ENCODE data around the gene KLHL14.
"Not testable (repeated sequence)": the region's sequence is repeated elsewhere in the genome, so short reads cannot be mapped to it uniquely, and the experiment has no call there.

KLHL14 gene, protein sequence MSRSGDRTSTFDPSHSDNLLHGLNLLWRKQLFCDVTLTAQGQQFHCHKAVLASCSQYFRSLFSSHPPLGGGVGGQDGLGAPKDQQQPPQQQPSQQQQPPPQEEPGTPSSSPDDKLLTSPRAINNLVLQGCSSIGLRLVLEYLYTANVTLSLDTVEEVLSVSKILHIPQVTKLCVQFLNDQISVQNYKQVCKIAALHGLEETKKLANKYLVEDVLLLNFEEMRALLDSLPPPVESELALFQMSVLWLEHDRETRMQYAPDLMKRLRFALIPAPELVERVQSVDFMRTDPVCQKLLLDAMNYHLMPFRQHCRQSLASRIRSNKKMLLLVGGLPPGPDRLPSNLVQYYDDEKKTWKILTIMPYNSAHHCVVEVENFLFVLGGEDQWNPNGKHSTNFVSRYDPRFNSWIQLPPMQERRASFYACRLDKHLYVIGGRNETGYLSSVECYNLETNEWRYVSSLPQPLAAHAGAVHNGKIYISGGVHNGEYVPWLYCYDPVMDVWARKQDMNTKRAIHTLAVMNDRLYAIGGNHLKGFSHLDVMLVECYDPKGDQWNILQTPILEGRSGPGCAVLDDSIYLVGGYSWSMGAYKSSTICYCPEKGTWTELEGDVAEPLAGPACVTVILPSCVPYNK

DNA sequence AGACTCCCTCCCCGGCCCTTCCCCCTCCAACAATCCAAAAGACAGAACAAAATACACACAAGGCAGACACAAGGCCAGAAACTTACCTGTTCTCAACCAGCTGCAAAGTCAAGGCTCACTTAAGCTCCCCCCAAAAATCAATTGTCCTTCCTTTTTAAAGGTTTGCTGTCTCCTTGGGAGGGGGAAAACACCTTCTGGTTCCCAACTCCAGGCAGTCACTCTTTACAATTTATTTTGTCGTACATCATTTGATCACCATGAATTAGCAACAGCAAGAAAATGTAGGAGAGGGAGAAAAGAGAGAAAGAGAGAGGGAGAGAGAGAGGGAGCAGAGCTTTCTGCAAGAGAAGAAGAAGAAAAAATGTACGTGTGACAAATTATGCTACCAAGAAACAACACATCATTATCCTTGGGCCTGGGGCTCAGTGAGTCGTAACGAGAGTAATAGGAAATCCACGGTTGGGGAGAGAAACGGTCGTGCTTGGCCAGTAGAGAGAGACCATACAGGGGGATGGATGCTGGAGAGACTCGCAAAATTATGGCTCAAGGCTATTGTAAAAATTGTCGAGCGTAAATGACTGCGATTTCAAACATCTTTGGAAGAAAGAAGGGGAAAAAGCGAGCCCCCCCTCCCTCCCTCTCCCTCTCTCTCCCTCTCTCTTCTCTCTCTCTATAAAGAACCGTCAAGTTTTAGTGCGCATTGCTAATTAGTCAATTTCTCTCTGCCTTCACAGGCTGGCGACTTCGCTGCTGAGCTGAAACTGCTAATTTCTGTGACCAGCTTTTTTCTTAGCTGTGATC is at the start of gene KLHL14:
TSS of gene KLHL14 (minus strand) at position 443 of the 801 bp plus-strand sequence. CDS start 2,432 bp downstream, outside the sequence.
- DNase-seq: no peak

DNA sequence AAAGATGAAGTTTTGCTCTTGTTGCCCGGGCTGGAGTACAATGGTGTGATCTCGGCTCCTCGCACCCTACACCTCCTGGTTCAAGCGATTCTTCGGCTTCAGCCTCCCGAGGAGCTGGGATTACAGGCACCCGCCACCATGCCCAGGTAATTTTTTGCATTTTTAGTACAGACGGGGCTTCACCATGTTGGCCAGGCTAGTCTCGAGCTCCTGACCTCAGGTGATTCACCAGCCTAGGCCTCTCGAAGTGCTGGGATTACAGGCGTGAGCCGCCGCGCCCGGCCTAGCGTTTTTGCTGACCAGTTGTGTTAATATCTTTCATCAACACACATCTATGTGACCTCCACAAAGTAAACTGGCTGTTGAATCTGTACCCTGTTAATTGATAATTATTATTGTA is 49.4 kb upstream of the KLHL14 start:
- no peak for DNase-seq

DNA sequence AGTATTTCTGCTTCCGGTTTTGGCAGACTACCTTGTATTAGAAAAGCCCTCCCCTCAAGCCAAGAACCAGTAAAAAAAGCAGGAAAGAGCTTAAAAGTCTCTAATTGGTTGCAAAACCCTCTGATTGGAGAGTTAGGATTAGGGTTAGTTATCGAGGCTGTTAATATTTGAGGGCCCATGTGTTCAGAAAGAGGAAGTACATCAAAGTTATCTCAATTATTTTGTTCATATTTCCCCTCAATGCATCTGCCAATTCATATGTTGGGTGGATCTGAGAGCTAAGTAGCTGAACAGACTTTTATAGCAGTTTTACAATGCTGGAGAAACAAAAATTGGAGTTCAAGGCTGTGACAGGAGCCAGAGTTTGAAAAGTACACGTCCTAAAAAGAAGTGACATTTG is 43.1 kb upstream of the KLHL14 start:
- no peak for DNase-seq

DNA sequence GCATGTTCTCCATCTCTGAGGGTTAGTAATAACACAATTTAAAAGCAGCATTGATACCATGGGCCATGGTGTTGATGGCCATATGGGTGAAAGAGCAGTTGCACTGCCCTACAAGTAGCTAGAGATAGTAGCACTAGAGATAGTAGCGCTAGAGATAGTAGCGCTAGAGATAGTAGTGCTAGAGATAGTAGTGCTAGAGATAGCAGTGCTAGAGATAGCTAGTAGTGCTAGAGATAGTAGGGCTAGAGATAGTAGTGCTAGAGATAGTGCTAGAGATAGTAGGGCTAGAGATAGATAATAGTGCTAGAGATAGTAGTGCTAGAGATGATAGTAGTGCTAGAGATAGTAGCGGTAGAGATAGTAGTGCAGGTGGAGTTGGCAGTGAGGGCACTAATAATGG is 39.5 kb upstream of the KLHL14 start:
- DNase-seq: no peak

DNA sequence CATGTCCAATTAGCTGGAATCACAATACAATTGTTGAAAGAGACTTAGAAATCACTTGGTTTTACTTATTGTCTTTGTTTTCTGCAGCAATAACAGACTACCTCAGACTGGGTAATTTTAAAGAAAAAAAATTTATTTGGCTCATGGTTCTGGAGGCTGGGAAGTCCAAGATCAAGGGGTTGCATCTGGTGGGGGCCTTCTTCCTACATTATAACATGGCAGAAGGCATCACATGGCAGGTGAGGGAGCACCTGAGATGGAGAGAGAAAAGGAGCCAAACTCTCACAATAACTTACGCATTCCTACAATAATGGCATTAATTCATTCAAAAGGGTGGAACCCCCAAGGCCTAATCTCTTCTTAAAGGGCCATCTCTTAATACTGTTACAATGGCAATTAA is 37.5 kb upstream of the KLHL14 start:
- DNase-seq: no peak

DNA sequence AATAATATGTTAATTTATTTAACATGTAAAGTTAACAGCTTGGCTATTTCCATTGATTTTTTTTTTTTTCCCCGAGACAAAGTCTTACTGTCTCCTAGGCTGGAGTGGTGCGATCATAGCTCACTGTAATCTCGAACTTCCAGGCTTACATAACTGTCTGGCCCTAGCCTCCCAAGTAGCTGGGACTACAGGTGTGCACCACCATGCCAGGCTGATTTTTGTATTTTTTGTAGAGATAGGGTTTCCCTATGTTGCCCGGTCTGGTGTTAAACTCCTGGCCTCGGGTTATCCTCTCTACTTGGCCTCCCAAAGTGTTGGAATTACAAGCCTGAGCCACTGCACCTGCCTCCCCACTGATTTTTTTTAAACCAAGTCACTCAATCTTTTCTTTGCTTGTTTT is 32.5 kb upstream of the KLHL14 start:
- DNase-seq: no peak

DNA sequence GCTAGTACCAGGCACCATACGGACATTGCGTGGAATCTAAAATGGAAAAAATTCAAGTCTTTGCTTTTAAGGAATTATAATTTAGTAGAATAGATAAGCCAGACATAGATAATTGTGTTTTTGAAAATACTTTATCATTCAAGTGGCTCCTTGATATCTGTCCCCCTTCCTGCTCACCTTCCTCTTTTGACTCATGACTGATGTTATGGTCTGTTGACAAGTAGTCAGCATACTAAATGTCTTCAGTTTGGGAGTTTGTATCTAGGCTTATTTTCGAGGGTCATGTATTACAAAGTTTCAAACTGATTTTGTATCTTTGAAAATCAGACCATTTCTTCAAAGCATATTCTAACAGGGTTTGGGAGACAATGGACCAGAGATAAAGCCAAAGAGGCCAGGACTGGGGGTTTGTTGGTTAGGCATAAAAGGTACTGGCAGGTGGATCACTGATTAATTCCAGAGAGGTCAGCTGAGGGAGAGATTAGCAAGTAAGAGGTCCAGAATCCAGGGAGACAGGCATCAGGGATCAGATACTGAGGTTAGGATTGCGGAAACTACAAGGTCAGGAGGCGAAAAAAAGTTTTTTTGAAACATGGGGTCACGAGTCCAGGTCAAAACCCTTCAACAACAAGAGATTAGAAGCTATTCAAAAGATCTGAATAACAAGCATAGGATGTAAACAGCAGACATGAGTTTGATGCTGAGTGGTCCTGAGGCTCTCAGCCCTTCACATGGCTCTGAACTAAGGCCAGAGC is 31.5 kb upstream of the KLHL14 start:
- DNase-seq: no peak

DNA sequence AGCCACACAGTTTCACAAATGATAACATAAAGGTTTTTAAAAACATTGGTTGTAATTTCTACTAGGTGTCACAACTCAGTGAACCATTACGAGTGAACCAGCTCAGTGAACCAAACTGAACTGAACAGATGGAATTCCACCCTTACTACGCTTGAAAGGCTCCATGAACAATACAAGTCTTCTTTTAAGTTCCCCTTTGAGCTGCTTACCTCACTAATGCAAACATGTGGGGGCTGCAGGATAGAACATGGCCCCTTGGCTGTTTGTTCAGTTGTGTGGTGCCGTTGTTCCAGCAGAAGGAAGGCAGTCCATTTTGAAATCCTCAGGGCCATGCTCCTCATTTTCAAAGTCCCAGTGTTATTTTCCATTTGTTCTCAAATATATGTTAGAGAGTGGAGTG is 30.7 kb upstream of the KLHL14 start:
- no peak for DNase-seq

DNA sequence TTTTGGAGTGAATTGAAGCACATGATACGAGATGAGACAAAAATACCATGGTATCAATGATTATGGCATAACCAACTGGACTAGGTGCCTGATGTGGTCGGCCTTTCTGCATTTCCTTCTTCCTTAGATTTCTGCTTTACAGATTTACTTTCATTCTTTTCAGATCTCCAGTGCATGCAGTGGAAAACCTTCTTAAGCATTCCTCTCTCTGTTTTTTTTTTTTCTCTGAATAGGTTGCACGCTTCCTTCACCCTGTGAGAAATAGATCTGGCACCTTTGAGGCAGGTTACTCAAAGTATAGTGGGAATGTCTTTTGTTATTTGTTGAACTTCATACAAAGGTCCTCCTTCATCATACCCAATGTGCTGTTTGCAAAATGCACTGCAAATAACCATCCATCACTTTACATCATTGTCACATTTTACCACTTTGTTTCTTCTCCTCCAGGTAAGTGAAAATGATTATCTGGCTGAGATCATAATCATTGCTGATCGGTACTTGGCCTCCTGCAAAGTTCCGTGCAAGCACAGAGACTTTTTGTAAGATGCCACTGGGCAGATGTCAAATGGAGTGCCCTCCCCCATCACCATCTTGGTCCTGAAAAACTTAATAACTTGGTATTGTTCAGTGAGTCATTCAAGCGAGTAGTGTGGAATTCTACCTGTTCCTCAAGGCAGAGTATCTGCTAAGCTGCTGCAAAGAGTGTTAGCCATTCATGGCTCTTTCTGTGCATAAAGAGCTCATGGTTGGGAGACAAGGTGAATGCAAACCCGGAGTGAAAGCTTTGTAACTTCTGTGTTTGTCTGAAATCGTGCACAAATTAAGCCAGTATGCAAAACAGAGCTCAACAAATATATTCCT is 30.0 kb upstream of the KLHL14 start:
- DNase-seq: no peak

DNA sequence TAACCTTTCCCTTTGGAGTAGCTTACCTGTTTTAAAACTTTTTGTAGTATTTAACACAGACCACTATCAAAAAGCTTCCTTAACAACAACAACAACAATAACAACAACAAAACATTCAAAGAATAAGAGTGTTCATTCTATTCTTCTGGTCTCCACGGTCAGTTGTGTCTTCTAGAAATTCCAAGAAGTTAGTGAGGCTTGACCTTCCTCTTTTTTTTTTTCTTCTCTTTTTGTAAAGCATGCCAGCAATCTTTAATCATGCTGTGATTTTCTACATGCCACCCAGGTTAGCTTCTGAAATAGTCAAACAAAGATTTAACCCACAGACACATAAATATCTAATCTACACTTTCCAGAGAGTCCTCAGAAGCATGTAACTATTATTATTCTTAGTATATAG is 28.4 kb upstream of the KLHL14 start:
- no peak for DNase-seq

DNA sequence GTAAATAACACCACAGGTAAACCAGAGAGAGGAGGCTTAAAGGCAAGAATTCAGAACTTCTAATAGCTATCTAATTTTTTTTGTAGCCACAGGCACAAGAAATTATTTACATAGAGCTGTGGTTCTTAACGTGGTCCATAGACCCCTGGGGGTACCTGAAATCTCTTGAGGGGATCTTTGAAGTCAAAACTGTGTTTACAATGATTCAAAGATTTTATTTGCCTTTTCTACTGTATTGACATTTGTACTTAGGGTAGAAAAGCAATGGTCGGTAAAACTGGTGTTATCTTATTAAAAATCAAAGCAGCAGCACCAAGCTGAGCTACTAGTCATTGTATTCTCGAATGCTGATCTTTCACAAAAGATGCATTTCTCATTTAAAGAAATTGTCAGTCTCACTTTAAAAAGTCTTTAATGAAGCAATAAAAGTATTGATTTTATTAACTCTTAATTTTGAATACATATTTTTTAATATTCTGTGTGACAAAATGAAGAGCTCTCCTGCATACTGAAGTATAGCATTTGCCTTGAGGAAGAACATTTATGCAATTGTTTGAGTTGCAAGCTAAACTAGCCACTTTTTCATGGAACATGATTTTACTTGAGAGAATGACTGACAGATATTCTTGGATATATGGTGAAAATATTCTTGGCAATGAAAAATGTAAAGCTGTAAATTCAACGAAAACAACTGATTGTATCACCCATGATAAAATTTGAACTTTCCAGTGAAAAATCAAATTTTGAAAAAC is 25.6 kb upstream of the KLHL14 start:
- no peak for DNase-seq

DNA sequence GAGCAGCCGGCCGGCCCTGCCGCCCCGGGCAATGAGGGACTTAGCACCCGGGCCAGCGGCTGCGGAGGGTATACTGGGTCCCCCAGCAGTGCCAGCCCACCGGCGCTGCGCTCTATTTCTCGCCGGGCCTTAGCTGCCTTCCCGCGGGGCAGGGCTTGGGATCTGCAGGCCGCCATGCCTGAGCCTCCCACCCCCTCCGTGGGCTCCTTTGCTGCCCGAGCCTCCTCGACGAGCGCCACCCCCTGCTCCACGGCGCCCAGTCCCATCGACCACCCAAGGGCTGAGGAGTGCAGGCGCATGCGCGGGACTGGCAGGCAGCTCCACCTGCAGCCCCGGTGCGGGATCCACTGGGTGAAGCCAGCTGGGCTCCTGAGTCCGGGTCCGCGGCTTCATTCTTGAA is 21.8 kb upstream of the KLHL14 start:
- DNase-seq: not testable (repeated sequence)

DNA sequence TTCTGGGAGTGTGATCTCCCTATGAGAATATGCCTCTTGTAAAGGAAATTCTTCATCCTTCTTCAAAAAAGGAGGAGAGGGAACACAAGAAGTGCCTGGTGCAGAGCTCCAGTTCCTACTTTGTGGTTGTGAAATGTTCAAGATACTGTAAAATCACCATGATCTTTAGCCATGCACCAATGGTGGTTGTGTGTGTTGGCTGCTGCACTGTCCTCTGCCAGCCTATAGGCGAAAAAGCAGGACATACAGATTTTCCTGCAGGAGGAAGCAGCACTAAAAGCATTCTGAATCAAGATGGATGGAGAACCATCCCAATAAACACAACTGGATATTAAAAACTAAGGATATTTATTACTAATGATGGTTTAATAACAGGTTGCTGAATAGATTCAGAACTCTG is 6.2 kb upstream of the KLHL14 start:
- no peak for DNase-seq

DNA sequence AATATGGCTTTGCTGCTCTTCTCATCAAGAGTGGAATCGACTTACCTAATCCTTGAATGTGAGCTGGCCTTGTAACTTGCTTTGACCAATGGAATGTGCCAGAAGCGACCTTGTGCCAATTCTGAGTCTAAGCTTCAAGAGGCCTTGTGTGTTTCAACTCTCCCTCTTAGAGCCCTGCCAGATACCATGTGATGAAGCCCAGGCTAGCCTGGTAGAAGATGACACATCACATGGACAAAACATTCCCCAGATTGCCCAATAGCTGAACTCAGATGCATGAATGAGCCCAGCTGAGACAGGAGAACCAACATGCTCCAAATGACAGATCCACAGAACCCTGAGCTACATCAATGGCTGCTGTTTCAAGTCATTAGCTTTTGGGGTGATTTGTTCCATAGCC is 4.2 kb upstream of the KLHL14 start:
- no peak for DNase-seq

DNA sequence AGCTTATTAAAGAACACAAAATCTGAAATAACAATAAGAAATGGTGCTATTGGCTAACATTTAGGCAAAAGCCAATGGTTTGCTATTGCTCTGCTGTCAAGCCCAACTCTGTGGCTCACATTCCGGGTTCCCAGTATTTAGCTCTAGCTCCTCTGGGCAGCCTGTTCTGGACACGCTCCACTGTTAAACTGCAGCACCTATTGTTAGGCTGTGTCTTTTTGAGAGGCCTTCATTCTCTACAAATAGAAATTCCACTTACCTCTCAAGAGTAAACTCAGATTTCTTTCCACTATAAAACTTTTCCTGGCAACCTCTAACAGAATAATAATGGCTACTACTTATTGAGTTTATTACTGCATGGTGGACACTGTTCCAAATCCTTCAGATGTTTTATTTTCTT is 3.7 kb upstream of the KLHL14 start:
- DNase-seq: no peak

DNA sequence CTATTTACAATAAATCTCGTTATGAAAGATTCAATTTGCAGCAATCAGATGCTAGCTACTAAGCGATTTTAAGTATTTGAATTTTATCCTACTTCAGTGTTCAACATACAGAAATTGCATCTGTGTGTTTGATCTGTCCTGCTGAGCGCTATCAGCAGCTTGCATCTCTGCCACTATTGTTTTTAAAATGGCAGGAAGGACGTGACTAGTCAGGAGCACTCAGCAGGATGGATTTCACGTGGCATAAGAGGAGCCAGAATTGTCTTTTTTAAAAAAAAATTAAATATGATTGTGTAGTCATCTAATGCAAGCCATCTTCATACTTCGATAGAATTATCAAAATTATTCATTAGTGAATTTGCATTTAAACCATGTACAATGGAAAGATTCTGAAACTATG is 2.8 kb upstream of the KLHL14 start:
- DNase-seq: no peak

DNA sequence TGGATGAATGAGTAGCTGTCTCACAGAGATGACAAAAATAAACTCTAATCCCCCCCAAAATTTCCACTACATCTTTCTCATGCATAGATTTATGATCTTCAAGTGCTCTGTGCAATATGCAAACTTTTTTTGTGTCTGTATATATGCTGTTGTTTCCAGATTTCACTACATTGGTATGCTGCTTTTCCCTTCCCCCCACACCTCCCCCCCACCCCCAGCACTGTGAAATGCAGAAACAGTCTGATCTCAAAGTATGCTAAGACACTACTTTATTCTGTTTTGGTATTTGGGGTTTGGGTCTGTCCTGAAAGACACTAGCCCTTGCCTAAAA is 524 bp upstream of the KLHL14 start:
- no peak for DNase-seq

DNA sequence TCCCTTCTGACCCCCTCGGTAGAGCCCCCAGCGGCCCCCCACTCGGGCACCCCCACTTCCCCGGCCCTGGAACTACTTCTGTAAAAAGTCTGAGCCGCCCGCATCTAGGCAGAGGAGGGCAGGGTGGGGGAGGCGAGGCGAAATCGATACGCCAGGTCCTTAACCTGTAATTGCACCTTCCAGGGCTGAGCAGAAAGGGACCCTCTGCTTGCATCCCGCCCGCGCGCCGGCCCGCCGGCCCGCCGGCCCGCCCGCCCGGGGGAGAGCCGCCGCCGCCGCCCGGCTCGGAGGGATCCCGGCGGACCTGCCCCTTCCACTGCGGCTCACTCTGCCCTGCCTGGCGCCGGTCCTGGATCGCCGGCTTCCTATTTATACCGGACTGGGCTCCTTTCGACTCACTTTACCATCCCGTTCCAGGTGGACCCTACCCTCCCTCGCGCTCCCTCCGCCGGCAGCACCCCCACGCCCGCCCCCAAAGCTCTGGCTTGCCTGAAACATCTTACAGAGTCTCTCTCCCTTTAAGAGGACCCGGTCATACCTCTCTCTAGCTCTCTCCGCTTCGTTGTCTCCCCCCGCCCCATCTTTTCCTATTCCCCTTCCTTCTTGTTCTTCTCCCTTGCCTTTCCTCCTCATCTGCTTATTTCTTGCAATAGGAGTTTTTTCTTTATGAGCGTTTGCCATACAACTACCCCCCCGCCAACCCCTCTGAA is 797 bp downstream of the KLHL14 start:
- no peak for DNase-seq

DNA sequence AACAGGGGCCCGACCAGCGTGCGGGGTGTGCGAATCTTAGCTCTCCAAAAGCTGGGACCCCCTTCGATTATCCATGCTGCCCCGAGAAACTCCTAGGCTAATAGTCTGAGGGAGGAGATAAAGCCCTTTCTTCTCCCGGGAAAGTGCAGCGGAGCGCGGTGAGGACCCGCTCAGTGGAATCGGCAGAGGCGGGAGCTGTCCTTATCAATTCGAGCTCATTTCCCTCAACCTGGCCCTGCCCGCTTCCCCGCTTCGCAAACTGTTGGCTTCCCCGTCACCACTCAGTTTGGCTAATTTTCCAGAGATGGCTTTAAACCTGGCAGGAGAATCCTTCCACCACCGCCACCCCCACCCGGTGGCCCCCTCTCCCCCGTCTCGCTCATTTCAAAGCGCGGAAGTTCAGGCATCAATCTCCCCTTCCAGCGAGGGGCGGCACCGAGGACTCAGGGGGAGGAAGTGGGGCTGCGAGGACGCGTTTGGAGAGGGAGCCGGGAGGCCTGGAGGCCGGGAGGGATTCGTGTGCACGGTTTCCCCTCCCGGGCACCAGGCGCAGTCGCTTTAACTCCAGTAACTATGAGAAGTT is 1.6 kb downstream of the KLHL14 start:
- no peak for DNase-seq

DNA sequence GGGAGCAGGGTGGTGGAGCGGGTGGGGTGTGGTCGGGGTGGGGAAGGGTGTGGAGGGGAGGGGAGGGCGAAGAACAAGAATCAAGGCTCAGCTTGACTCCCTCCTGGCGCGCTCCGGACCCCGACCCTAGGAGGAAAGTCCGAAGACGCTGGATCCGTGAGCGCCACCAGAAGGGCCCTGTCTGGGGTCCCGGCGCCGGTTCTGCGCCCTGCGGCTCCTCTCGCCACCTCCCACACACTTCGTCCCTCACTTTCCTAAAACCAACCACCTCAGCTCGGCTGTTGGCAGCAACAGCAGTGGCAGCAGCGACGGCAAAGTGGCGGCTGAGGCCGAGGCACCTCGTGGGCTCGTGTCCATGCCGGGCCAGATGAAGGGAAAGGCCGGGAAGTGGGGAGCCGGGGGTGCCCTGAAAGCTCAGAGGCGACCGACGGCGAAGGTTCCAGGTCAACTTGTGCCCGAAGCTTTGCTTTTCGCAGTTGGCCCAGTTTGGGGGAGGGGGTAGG is 2.1 kb downstream of the KLHL14 start:
- no peak for DNase-seq
